GM12878 (cell line): ENCODE data around the gene JCHAIN.

ENCODE experiments used
- MYC ChIP-seq: IDR thresholded peaks from 2 replicates; pipeline ENCODE4 v1.6.1; 2011; ENCODE audit warnings: mild to moderate bottlenecking, low read length, moderate library complexity, inconsistent platforms; ENCODE audit not compliant: insufficient read depth, insufficient replicate concordance, insufficient read length, severe bottlenecking
- TCF12 ChIP-seq: IDR thresholded peaks from 2 replicates; pipeline ENCODE4 v1.6.1; 2011; ENCODE audit warnings: low read depth, mild to moderate bottlenecking, low read length

- TF ChIP-seq MYC (no peak), TCF12 (no peak)
Observed at GRCh38 chr4:70706044-70706461, 39.7 kb upstream of the JCHAIN start.
